ENCODE data around the gene KLHL6.
"Not testable (repeated sequence)": the region's sequence is repeated elsewhere in the genome, so short reads cannot be mapped to it uniquely, and the experiment has no call there.

Gene KLHL6

DNA sequence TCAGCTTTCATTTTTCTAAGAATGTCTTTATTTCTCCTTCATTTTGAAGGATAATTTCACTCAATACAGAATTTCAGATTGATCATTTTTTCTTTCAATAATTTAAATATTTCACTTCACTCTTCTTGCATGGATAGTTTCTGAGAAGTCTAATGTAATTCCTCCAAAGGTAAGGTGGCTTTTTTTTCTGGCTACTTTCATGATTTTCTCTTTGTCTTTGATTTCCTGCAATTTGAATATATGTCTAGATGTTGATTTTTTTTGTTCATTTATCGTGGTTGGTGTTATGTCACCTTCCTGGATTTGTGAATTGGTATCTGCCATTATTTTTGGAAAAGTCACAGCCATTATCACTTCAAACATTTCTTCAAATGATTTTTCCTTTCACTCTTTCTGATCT, 112.5 kb downstream of the KLHL6 start:
- no peak for DNase-seq (ENCODE audit: extremely low read depth, low read depth)
- H3K4me3 ChIP-seq (replicated peaks; ENCODE audit: low read depth, low read length): no peak overlapping the region
- TF ChIP-seq, protein P1, sequence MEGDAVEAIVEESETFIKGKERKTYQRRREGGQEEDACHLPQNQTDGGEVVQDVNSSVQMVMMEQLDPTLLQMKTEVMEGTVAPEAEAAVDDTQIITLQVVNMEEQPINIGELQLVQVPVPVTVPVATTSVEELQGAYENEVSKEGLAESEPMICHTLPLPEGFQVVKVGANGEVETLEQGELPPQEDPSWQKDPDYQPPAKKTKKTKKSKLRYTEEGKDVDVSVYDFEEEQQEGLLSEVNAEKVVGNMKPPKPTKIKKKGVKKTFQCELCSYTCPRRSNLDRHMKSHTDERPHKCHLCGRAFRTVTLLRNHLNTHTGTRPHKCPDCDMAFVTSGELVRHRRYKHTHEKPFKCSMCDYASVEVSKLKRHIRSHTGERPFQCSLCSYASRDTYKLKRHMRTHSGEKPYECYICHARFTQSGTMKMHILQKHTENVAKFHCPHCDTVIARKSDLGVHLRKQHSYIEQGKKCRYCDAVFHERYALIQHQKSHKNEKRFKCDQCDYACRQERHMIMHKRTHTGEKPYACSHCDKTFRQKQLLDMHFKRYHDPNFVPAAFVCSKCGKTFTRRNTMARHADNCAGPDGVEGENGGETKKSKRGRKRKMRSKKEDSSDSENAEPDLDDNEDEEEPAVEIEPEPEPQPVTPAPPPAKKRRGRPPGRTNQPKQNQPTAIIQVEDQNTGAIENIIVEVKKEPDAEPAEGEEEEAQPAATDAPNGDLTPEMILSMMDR (IDR thresholded peaks at IDR 0.05; ENCODE audit: low read depth, low read length, missing control alignments): no peak

DNA sequence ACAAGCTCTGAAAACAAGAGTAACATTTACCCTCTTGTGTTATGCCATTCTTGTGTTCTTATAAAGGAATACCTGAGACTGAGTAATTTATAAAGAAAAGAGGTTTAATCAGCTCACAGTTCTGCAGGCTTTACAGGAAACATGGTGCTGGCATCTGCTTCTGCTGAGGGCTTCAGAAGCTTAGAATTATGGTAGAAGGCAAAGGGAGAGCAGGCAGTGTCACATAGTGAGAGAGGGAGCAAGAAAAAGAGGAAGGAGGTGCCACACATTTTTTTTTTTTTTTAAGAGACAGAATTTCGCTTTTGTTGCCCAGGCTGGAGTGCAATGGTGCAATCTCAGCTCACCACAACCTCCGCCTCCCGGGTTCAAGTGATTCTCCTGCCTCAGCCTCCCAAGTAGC, 115.0 kb downstream of the KLHL6 start:
- not testable (repeated sequence) for H3K4me3 ChIP-seq (replicated peaks; ENCODE audit: low read depth, low read length); DNase-seq (ENCODE audit: extremely low read depth, low read depth)

- DNase-seq (ENCODE audit: extremely low read depth, low read depth): no peak
- TF ChIP-seq, protein P1 (IDR thresholded peaks at IDR 0.05; ENCODE audit: low read depth, low read length, missing control alignments): no peak
- no peak overlapping the region for H3K4me3 ChIP-seq (replicated peaks; ENCODE audit: low read depth, low read length)
Observed at GRCh38 chr3:183439515-183439914, 116.0 kb downstream of the KLHL6 start.

DNA sequence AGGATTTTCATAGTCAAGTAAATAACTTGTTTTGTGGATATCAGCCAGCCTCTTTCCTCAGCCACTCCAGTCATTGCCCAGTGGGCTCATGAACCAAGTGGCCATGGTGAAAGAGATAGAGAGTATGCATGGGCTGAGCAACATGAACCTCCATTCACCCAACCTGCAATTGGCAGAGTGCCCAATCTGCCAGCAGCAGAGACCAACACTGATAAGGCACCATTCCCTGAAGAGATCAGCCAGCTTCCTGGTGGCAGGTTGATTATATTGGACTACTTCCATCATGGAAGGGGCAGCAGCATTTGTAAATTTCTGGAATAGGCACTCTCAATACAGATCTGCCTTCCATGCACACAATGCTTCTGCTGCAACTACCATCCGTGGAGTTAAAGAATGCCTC, 116.8 kb downstream of the KLHL6 start:
- DNase-seq (ENCODE audit: extremely low read depth, low read depth): no peak
- TF ChIP-seq, protein P1 (IDR thresholded peaks at IDR 0.05; ENCODE audit: low read depth, low read length, missing control alignments): no peak
- no peak overlapping the region for H3K4me3 ChIP-seq (replicated peaks; ENCODE audit: low read depth, low read length)

- no peak overlapping the region for H3K4me3 ChIP-seq (replicated peaks; ENCODE audit: low read depth, low read length)
- TF ChIP-seq, protein P1 (IDR thresholded peaks at IDR 0.05; ENCODE audit: low read depth, low read length, missing control alignments): no peak
- no peak for DNase-seq (ENCODE audit: extremely low read depth, low read depth)
Observed at GRCh38 chr3:183437666-183438564, 117.6 kb downstream of the KLHL6 start.
